Erythroblast (primary cell): Measurements from ENCODE around the gene BCAP31.
"Not testable (repeated sequence)": the region's sequence is repeated elsewhere in the genome, so short reads cannot be mapped to it uniquely, and the experiment has no call there.

ENCODE experiments used
- DNase-seq, 2 experiments: peaks; one replicate each; lab custom pipeline; 2025; lab: John Stamatoyannopoulos, UW
- GATA1 ChIP-seq: IDR thresholded peaks from 2 replicates; pipeline ENCODE4 v1.6.1; 2011; ENCODE audit warnings: low read depth, mild to moderate bottlenecking, control low read depth, low read length, moderate library complexity
- POLR2A ChIP-seq: IDR thresholded peaks from 2 replicates; pipeline ENCODE4 v1.6.1; 2011; ENCODE audit warnings: mild to moderate bottlenecking, low read length

The BCAP31 gene

DNA sequence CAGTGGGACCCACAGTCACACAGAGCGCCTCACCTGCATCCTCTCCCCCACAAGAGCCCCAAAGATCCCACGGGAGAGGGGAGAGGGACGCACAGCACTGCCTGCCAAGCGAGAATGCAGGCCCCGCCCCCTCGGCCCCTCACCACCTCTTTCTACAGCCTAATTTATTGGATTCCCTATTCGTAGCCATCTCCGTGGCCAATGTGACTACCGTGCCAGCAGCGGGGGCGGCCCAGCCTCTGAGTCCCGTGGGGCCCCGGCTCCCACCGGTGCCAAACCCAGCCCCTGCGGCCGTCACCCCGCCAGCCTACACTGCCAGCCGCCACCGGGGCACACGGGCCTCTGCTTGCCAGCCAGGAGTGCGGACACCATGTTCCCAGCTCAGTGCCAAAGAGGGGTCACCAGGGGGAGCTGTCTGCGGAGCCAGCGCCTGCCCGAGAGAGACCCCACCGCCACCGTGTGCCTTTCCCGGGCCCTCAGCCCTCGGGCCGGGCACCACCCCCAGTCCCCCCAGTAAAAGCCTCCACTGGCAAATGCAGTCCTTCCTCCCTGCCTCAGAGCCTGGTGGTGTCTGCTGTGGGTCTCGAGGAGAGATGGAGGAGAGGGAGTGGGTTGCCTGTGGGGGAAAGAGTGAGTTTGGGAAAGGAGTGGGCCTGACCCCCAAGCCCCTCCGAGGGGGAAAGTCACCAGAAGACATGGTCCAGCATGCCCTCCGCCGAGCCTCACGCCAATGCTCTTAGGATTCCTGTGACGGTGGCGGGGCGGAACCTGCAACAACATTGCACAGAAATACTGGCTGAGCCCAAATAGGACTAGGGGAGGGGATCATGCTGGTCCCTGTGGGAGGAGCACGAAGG lies 20.3 kb upstream of the BCAP31 start:
- peak; percentile 5 to 10 for DNase-seq
- no peak for TF ChIP-seq GATA1
- no peak for TF ChIP-seq POLR2A

DNA sequence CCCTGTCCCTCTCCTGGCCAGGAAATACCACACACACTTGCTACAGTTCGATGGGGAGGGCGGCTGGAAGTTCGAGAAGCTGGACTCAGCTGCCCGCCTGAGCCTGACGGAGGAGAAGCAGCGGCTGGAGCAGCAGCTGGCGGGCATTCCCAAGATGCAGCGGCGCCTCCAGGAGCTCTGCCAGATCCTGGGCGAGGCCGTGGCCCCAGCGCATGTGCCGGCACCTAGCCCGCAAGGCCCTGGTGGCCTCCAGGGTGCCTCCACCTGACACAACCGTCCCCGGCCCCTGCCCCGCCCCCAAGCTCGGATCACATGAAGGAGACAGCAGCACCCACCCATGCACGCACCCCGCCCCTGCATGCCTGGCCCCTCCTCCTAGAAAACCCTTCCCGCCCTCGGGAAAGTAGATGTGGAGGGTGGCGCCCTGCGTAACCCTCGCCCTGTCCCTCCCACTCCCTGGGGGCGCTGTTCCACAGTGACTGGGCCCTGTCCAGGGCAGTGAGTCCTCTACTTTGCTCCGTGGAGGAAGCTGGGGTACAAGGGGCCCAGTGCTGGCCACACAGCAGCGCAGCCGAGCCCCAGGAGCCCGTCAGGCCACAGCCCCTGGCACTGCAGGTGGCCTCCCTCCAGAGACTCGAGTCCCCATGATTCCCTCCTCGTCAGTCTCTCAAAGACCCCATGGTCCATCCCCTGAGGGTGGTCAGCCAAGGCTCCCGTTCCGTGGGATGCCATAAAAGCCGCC lies 19.5 kb upstream of the BCAP31 start:
- DNase-seq, result peak; percentile 52 to 59

DNA sequence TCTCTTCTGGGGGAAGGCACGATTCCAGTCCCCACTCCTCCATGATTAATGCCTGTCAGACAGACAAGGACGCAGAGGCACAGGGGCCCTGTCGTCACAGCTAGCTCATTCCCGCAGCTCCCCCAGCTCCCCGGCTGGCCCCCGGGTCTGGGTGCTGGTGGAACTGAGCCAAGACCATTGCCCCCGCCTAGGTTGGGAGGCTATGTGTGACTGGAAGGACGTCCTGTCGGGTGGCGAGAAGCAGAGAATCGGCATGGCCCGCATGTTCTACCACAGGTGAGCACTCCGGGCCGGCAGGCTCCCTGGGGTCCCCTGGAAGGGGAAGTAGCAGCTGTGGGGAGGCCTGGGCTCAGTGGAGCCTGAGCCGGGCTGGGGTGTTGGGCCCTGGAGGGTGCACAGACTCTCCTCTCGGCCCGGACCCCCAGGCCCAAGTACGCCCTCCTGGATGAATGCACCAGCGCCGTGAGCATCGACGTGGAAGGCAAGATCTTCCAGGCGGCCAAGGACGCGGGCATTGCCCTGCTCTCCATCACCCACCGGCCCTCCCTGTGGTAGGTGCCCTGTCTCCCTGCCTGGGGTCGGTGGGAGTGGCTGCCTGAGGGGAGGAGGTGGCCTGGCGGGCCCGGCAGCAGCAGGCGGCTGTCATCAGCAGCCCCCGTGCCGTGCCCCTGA lies 18.7 kb upstream of the BCAP31 start:
- not testable (repeated sequence) for DNase-seq

DNA sequence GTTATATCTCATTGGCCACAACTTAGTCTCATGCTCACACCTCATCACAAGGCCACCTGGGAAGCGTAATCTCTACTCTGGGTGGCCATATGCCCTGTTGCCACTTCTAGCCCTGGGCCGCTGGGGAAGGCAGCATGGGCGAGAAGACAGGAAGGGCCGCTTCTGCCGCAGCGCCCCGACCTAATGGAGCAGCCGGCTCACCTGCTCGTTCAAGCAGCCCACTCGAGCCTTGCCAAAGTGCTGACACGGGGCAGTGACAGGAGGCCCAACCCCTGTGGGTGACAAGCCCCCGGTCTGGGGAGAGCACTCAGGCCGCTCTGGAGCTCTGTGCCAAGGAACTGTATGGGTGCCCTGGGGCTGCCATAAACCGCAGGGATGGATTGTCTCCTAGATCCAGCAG lies 17.9 kb upstream of the BCAP31 start:
- not testable (repeated sequence) for DNase-seq

DNA sequence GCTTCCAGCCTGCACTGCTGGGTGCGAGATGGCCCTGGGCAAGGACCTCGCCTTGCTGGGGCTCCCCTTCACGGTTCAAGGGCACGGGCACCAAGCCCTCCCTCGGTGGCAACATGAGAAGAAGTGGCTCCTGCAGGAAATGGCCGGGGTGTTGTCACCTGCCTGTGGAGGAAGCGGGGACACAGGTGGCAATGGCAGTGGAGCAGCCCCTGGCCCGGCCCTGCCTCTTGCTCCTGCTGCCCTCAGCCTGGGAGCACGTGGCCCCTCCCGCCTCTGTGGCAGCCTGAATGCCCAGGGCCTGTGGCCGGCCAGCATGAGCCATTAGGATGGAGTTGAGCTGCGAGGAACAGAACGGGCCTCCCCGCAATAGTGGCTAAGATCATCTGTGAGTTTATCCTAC lies 17.3 kb upstream of the BCAP31 start:
- no peak for DNase-seq
- TF ChIP-seq GATA1 (no peak), POLR2A (no peak)

DNA sequence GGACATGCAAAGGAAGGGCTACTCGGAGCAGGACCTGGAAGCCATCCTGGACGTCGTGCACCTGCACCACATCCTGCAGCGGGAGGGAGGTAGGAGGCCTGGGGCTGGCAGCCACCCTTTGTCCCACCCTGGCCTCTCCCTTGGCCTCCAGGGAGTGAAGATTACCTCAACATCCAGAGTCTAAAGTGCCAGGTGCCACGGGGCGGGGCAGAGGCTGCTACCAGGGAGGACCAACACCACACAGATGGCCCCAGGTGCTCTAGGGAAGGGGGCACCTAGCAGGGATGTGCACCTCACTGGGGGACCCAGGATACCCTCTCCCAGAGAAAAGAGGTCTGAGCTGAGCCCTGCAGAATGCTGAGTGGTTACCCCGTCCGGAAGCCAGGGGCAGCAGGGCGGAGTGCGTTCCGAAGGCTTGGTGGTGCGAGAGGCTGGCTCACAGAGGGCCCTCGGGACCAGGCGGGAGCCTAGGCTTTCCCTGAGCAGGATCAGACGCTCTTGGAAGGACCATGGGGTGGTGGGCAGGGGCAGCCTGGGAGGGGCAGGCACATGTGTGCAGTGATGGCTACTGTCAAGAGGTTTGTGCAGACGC lies 16.5 kb upstream of the BCAP31 start:
- TF ChIP-seq POLR2A, result no peak
- TF ChIP-seq GATA1, result no peak

DNA sequence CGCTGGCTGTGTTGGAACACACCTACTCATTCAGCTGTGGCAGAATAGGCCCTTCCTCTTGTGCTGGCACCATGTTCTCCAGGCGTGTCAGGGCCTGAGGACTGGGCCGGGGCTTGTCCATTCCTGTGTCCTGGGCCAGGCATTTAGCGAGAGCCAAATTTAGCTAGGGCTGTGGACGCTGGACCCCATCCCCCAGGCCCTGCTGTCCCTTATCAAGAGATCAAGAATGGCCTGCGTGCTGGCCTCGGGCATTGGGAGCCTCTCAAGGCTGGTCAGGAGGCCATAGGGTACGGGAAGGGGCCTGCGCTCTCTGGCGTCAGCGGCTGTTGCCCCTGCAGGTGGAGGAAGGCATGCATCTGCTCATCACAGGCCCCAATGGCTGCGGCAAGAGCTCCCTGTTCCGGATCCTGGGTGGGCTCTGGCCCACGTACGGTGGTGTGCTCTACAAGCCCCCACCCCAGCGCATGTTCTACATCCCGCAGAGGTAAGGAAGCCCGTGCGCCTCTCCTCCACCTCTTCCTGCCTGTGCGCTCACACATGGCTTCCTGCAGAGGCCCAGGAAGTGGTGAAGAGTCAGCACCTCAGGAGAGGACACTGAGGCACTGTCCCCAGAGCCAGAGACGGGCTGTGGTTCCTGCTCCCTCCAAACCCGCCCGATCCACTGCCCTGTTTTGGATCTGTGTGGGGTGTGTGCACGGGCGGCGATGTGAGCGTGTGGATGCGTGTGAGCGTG lies 15.7 kb upstream of the BCAP31 start:
- DNase-seq, result no peak
- TF ChIP-seq GATA1 (no peak), POLR2A (no peak)

More for the DNA sequence above, 16.5 kb upstream of the BCAP31 start:
- DNase-seq, result no peak

DNA sequence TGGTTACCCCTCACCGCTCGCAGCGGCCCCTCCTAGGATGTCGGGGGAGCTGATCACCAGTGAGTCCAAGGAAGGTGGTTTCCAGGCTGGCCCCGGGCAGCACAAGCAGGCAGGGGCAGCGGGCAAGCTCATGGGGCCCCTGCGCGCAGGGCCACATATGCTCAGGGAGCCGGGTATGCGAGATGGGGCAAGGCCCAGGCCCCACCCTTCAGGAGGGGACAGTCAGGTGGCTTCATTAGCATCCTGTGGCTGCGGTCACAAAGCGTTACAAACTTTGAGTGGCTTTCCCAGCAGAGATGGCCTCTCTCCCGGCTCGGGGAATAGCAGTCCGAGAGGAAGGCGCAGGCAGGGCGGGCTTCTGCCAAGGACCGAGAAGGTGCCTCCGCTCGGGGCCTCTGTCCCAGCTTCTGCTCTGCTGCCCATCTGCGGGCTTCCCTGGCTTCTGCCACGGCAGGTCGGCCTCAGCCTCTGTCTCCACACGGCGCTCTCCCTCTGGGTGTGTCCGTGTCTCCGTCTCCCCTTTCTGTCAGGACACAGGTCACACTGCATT lies 13.9 kb upstream of the BCAP31 start:
- TF ChIP-seq POLR2A (no peak), GATA1 (no peak)
- DNase-seq, result no peak

DNA sequence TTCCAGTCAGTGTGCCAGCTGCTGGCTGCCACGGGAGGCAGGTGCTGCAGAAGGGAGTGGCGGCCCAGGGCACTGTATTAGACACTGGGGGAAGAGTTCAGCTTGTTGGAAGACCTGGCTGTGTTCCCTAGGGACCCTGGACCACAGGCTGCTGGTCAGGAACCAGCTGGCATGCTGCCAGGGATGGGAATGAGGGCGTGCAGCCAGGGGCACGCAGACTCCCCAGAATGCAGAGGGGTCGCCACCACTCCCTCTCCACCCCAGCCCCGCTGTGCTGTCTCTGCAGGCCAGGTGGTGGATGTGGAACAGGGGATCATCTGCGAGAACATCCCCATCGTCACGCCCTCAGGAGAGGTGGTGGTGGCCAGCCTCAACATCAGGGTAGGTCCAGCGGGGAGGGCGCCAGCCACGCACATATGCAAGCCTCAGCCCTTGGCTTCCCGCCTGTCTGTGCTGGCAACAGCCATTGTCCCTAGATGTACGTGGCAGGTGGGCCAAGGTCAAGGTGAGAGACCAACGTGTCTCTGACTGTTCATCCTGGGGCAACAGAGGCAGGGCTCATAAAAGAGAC lies 12.8 kb upstream of the BCAP31 start:
- TF ChIP-seq POLR2A, result no peak
- no peak for TF ChIP-seq GATA1
- DNase-seq, result no peak

DNA sequence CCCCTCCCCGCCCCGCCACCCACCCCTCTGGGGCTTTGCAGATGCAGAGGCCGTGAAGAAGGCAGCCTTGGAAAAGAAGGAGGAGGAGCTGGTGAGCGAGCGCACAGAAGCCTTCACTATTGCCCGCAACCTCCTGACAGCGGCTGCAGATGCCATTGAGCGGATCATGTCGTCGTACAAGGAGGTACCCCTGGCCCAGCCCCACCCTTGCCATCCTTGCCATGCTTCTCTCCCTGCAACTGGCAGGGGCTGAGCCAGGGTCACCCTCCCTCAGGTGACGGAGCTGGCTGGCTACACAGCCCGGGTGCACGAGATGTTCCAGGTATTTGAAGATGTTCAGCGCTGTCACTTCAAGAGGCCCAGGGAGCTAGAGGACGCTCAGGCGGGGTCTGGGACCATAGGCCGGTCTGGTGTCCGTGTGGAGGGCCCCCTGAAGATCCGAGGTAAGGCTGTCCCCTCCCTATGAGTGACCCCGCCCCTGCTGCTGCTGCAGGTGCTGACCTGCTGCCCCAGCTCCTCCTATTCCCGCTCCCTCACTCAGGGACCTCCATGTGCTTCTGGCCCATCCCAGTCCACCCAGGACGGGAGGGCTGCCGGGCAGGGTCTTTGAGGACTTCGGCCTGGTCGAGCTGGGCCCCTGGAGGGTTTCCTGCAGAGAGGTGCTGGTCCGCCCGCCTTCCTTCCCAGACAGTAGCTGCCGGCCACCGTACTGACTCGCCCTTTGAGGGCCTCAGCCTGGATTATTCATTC lies 12.1 kb upstream of the BCAP31 start:
- TF ChIP-seq POLR2A, result no peak
- no peak for TF ChIP-seq GATA1
- DNase-seq, result no peak

DNA sequence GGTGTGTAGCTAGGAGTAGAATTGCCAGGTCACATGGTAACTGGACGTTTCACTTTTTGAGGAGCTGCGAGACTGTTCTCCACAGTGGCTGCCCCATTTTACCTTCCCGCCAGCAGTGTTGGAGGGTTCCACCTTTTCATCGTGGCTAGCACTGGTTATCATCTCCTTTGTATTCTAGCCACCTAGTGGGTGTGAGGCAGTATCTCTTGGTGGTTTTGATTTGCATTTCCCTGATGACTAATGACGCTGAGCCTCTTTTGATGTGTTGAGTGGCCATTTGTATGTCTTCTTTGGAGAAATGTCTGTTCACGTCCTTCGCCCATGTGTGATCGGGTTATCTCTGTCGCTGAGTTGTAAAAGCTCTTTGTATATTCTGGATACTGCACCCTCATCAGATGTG lies 11.1 kb upstream of the BCAP31 start:
- TF ChIP-seq GATA1, result no peak
- TF ChIP-seq POLR2A, result no peak
- no peak for DNase-seq

DNA sequence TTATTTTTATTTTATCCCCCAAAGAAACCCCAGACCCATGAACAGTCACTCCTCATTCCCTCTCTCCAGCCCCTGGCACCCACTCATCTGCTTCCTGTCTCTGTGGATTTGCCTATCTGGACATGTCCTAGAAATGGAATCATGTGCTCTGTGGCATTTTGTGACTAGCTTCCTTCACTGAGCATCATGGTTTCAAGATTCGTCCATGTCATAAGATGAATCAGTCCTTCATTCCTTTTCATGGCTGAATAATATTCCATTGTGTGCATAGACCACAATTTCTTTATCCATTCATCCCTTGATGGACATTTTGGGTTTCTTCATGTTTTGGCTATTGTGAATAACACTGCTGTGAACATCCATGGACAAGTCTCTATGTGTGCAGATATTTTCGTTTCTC lies 10.7 kb upstream of the BCAP31 start:
- no peak for DNase-seq
- TF ChIP-seq POLR2A (no peak), GATA1 (no peak)
